ENCODE results near the gene KCNB1. TPM values are rescaled to one million over a fixed set of nuclear protein-coding genes. Genes with fewer than 3 reads are reported as not detected.

The KCNB1 gene
- total RNA-seq, 6 donors from 2014 or later = 0.40 to 2.2 (median 0.98) TPM

- peaks cover 0 to 3% (median 0%) of the 10 kb centered on the region in 4 donors for H3K4me1 ChIP-seq
- no peak overlapping the region for H3K27ac ChIP-seq
- TF ChIP-seq POLR2AphosphoS5 (IDR thresholded peaks at IDR 0.05) = no peak
- no peak for TF ChIP-seq EP300 (IDR thresholded peaks at IDR 0.05)
- no peak for TF ChIP-seq CTCF (IDR thresholded peaks at IDR 0.05)
- TF ChIP-seq POLR2A (IDR thresholded peaks at IDR 0.05) = no peak
- no peaks in the 10 kb centered on the region for H3K27me3 ChIP-seq
- ATAC-seq (ENCODE audit: low FRiP score in 2 of 2) = no peak
- no peaks in the 10 kb centered on the region for H3K9me3 ChIP-seq
- no peak for DNase-seq
- H3K36me3 ChIP-seq = no peaks in the 10 kb centered on the region
- no peak overlapping the region for H3K4me3 ChIP-seq
- 84 to 100% methylated on average over 1 to 3 of the region's 3 CpGs for WGBS, 2 donors
Measured at GRCh38 chr20:49446080-49446479, 36.4 kb downstream of the KCNB1 start.

- Histone ChIP-seq H3K36me3 (no peaks in the 10 kb centered on the region), H3K9me3 (no peaks in the 10 kb centered on the region), H3K27ac (no peak overlapping the region), H3K27me3 (no peaks in the 10 kb centered on the region), H3K4me1 (peaks cover 0 to 3% (median 0%) of the 10 kb centered on the region in 4 donors), H3K4me3 (no peak overlapping the region)
- TF ChIP-seq POLR2AphosphoS5 (IDR thresholded peaks at IDR 0.05) (no peak), CTCF (IDR thresholded peaks at IDR 0.05) (no peak), POLR2A (IDR thresholded peaks at IDR 0.05) (no peak), EP300 (IDR thresholded peaks at IDR 0.05) (no peak)
- DNase-seq = no peak
- ATAC-seq (ENCODE audit: low FRiP score in 2 of 2) = no peak
- WGBS, 2 donors = 13 to 16% methylated on average over 2 to 5 of the region's 5 CpGs
Measured at GRCh38 chr20:49445176-49445575, 37.3 kb downstream of the KCNB1 start.

GRCh38 chr20:49444553-49444990, 37.9 kb downstream of the KCNB1 start:
- Histone ChIP-seq H3K4me3 (no peak overlapping the region), H3K9me3 (no peaks in the 10 kb centered on the region), H3K27ac (no peak overlapping the region), H3K4me1 (peaks cover 0 to 3% (median 0%) of the 10 kb centered on the region in 4 donors), H3K36me3 (no peaks in the 10 kb centered on the region), H3K27me3 (no peaks in the 10 kb centered on the region)
- TF ChIP-seq CTCF (IDR thresholded peaks at IDR 0.05) = no peak
- no peak for TF ChIP-seq POLR2A (IDR thresholded peaks at IDR 0.05)
- TF ChIP-seq EP300 (IDR thresholded peaks at IDR 0.05) = no peak
- no peak for TF ChIP-seq POLR2AphosphoS5 (IDR thresholded peaks at IDR 0.05)
- DNase-seq (no peak), ATAC-seq (ENCODE audit: low FRiP score in 2 of 2) (peak in 1 of 2 donors; percentile 29)
- WGBS, 2 donors = 91% methylated on average over 1 of the region's 1 CpG; no CpG with 5 or more reads in 1 of the 2 donors

GRCh38 chr20:49437057-49437456, 45.4 kb downstream of the KCNB1 start:
- TF ChIP-seq POLR2A (IDR thresholded peaks at IDR 0.05) (no peak), POLR2AphosphoS5 (IDR thresholded peaks at IDR 0.05) (no peak), CTCF (IDR thresholded peaks at IDR 0.05) (no peak), EP300 (IDR thresholded peaks at IDR 0.05) (no peak)
- WGBS, 2 donors = 73 to 83% methylated on average over 3 of the region's 3 CpGs
- H3K36me3 ChIP-seq = no peaks in the 10 kb centered on the region
- no peak for DNase-seq
- H3K4me3 ChIP-seq = no peak overlapping the region
- H3K27ac ChIP-seq = no peak overlapping the region
- H3K9me3 ChIP-seq = no peaks in the 10 kb centered on the region
- no peaks in the 10 kb centered on the region for H3K4me1 ChIP-seq
- H3K27me3 ChIP-seq = no peaks in the 10 kb centered on the region
- ATAC-seq (ENCODE audit: low FRiP score in 2 of 2) = no peak

- 85 to 88% methylated on average over 4 to 5 of the region's 5 CpGs for WGBS, 2 donors
- Histone ChIP-seq H3K9me3 (no peaks in the 10 kb centered on the region), H3K27me3 (no peaks in the 10 kb centered on the region), H3K4me1 (no peaks in the 10 kb centered on the region), H3K27ac (no peak overlapping the region), H3K4me3 (no peak overlapping the region), H3K36me3 (no peaks in the 10 kb centered on the region)
- no peak for TF ChIP-seq POLR2A (IDR thresholded peaks at IDR 0.05)
- DNase-seq (no peak), ATAC-seq (ENCODE audit: low FRiP score in 2 of 2) (no peak)
Measured at GRCh38 chr20:49435639-49436038, 46.8 kb downstream of the KCNB1 start.

All from upper lobe of left lung (tissue), 6 donors.